ENCODE data around the gene PYGM.
"Not testable (repeated sequence)": the region's sequence is repeated elsewhere in the genome, so short reads cannot be mapped to it uniquely, and the experiment has no call there.

The PYGM gene

GRCh38 chr11:64716473-64717267 lies 43.1 kb downstream of the PYGM start:
- no peak overlapping the region for H3K27ac Mint-ChIP-seq
- H3K27me3 Mint-ChIP-seq: peaks cover 19% of the 10 kb centered on the region
- no peaks in the 10 kb centered on the region for H3K36me3 Mint-ChIP-seq
- peaks cover 12% of the 10 kb centered on the region for H3K4me1 Mint-ChIP-seq (ENCODE audit: low read depth)
- no peaks in the 10 kb centered on the region for H3K9me3 Mint-ChIP-seq (ENCODE audit: low read depth)
- no peak overlapping the region for H3K4me3 Mint-ChIP-seq

DNA sequence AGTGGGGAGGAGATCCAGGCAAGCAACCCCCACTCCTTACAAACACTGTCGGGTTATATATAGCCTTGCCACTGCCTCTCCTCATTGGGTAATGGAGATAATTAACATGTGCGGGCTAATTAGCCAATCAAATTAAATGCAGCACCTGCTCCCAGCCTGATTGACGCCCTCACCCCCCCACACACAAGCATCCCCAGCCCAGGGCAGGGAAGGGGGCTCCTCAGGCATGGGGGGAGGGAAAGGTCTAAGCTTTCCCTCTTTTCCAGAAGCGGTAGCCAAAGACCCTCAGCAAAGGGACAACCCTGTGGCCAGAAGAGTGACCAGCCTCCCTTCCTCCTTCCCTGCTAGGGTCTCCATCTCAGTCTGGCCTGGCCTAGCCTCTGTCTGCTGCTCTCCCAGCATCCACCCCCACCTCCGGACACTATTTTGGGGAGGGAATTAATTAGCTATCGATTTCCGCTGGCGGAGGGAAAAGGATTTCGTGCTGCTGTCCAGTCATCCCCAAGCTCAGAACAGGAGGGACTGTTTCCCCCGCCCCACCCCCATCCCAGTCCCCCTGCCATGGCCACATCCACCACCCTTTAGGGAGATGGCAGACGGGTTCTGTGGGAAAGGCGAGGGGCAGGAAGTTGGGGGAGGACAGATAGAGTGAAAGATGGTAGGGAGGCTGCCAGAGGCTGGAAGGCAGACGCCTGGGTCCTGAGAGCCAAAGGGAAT lies 43.9 kb downstream of the PYGM start:
- no peaks in the 10 kb centered on the region for H3K36me3 Mint-ChIP-seq
- no peak overlapping the region for H3K27ac Mint-ChIP-seq
- H3K4me3 Mint-ChIP-seq: no peak overlapping the region
- H3K27me3 Mint-ChIP-seq: peaks cover 24% of the 10 kb centered on the region
- peaks cover 15% of the 10 kb centered on the region for H3K4me1 Mint-ChIP-seq (ENCODE audit: low read depth)
- H3K9me3 Mint-ChIP-seq (ENCODE audit: low read depth): no peaks in the 10 kb centered on the region

- no peak overlapping the region for H3K27ac Mint-ChIP-seq
- peak overlapping the region; percentile 4 for H3K4me3 Mint-ChIP-seq
- H3K27me3 Mint-ChIP-seq: peaks cover 30% of the 10 kb centered on the region
- H3K4me1 Mint-ChIP-seq (ENCODE audit: low read depth): peaks cover 17% of the 10 kb centered on the region
- H3K9me3 Mint-ChIP-seq (ENCODE audit: low read depth): no peaks in the 10 kb centered on the region
- H3K36me3 Mint-ChIP-seq: no peaks in the 10 kb centered on the region
These were observed 44.7 kb downstream of the PYGM start for GRCh38 chr11:64715110-64715509.

GRCh38 chr11:64714666-64715065 lies 45.1 kb downstream of the PYGM start:
- peaks cover 17% of the 10 kb centered on the region for H3K4me1 Mint-ChIP-seq (ENCODE audit: low read depth)
- no peaks in the 10 kb centered on the region for H3K9me3 Mint-ChIP-seq (ENCODE audit: low read depth)
- H3K27ac Mint-ChIP-seq: no peak overlapping the region
- peaks cover 32% of the 10 kb centered on the region for H3K27me3 Mint-ChIP-seq
- H3K36me3 Mint-ChIP-seq: no peaks in the 10 kb centered on the region
- peak overlapping the region; percentile 76 for H3K4me3 Mint-ChIP-seq

- Mint-ChIP-seq H3K27me3 (peaks cover 37% of the 10 kb centered on the region), H3K4me1 (ENCODE audit: low read depth) (peaks cover 17% of the 10 kb centered on the region), H3K36me3 (no peaks in the 10 kb centered on the region), H3K27ac (no peak overlapping the region), H3K4me3 (peak overlapping the region; percentile 76), H3K9me3 (ENCODE audit: low read depth) (no peaks in the 10 kb centered on the region)
These were observed 45.9 kb downstream of the PYGM start for GRCh38 chr11:64713781-64714363.

- no peaks in the 10 kb centered on the region for H3K36me3 Mint-ChIP-seq
- H3K27ac Mint-ChIP-seq: no peak overlapping the region
- H3K9me3 Mint-ChIP-seq (ENCODE audit: low read depth): no peaks in the 10 kb centered on the region
- peaks cover 40% of the 10 kb centered on the region for H3K27me3 Mint-ChIP-seq
- H3K4me1 Mint-ChIP-seq (ENCODE audit: low read depth): peaks cover 17% of the 10 kb centered on the region
- no peak overlapping the region for H3K4me3 Mint-ChIP-seq
These were observed 46.6 kb downstream of the PYGM start for GRCh38 chr11:64713016-64713707.

GRCh38 chr11:64712430-64713015 lies 47.3 kb downstream of the PYGM start:
- peaks cover 17% of the 10 kb centered on the region for H3K4me1 Mint-ChIP-seq (ENCODE audit: low read depth)
- H3K27me3 Mint-ChIP-seq: peaks cover 41% of the 10 kb centered on the region
- H3K9me3 Mint-ChIP-seq (ENCODE audit: low read depth): no peaks in the 10 kb centered on the region
- no peak overlapping the region for H3K27ac Mint-ChIP-seq
- H3K4me3 Mint-ChIP-seq: peak overlapping the region; percentile 52
- no peaks in the 10 kb centered on the region for H3K36me3 Mint-ChIP-seq

DNA sequence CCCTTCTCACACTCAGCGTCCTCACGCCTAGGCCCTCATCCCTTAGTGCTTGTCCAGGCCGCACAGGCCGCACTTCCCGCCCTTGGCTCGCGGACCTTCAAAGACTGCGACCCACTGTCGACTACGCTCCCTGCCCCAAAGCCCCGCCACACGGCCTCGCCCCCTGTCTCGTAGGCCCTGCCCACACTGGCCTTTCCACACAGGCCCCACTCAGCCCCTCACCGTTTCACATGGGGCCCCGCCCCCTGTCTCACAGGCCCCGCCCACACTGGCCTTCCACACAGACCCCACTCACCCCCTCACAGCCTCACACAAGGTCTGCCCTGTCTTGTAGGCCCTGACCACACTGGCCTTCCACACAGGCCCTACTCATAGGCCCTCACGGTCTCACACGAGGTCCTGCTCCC lies 47.8 kb downstream of the PYGM start:
- Mint-ChIP-seq H3K27me3 (peaks cover 39% of the 10 kb centered on the region), H3K36me3 (no peaks in the 10 kb centered on the region), H3K4me1 (ENCODE audit: low read depth) (peaks cover 17% of the 10 kb centered on the region), H3K4me3 (peak overlapping the region; percentile 52), H3K9me3 (ENCODE audit: low read depth) (no peaks in the 10 kb centered on the region), H3K27ac (no peak overlapping the region)

DNA sequence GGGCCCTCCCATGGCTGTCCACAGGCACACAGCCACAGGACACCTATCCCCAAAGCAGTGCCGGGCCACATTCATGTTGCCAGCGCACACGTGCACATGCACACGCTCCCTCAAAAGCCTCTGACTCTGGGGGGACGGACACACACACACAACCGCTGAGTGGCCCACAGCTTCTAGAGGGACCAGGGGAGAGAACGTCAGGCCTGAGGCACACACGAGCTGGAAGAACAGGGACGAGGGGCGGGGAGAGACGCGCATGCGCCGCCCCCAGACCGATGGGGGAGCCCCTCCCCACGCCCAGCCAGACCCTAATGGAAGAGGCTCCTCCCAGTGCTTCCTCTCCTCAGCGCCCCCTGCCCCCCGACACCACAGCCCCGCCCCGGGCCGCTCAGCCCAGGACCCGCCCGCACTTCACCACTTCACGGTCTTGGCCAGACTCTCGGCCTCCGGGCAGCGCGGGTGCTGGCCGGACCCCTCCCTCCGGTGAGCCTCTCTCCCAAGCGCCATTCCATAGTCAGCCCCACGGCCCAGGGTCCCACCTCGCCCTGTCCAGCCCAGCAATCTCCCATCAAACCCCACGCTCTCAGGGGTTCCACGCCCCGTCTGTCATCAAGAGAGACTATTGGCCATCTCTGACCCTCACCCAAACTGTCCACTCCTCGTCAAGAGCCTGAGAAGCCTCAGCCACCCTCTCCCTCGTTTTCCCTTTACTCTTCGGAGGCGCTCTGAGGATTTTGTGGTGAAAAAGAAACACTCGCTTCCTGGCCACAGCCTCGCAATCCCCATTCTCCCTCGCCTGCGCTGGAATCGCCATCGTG lies 48.4 kb downstream of the PYGM start:
- Mint-ChIP-seq H3K4me3 (peak overlapping the region; percentile 32), H3K27ac (no peak overlapping the region), H3K27me3 (peaks cover 39% of the 10 kb centered on the region), H3K9me3 (ENCODE audit: low read depth) (no peaks in the 10 kb centered on the region), H3K36me3 (no peaks in the 10 kb centered on the region), H3K4me1 (ENCODE audit: low read depth) (peaks cover 17% of the 10 kb centered on the region)

GRCh38 chr11:64710418-64711137 lies 49.2 kb downstream of the PYGM start:
- Mint-ChIP-seq H3K27me3 (peaks cover 39% of the 10 kb centered on the region), H3K36me3 (no peaks in the 10 kb centered on the region), H3K4me1 (ENCODE audit: low read depth) (peaks cover 17% of the 10 kb centered on the region), H3K27ac (no peak overlapping the region), H3K9me3 (ENCODE audit: low read depth) (no peaks in the 10 kb centered on the region), H3K4me3 (no peak overlapping the region)

DNA sequence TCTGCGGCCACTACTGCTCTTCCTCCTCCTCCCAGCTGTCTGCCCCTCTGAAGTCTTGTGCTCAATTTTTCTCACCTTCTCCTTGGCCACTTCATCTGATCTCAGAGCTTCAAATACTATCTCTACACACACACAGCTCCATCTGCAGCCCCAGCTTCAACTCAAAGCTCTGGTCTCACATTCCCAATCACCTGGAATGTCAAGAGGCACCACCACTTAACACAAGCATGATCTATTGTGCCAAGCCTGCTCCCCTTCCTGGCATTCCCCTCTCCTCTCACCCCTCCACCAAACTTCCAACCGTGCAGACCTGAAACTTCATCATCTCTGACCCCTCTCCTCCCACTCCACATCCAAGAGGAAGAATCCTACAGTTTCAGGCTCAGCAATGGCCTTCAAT lies 54.3 kb downstream of the PYGM start:
- Mint-ChIP-seq H3K27ac (no peak overlapping the region), H3K9me3 (ENCODE audit: low read depth) (no peaks in the 10 kb centered on the region), H3K27me3 (peaks cover 23% of the 10 kb centered on the region), H3K36me3 (no peaks in the 10 kb centered on the region), H3K4me3 (no peak overlapping the region), H3K4me1 (ENCODE audit: low read depth) (no peaks in the 10 kb centered on the region)

DNA sequence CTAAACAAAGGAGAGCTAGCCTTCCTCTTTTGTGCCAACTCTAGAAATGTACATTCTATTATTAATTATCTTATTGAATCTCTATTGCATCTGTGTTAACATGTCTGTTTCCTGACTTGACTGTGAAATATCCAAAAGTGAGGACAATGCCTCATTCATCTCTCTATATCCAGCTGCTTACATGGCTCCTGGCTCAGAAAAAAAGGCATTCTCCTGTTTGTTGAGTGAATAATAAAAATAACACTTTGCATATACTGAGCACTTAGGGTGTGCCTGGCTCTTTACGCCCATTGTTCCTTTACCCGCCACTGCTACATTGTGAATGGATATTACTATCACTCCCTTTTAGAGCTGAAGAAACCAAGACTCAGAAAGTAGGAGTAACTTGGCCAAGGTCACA lies 56.7 kb downstream of the PYGM start:
- no peaks in the 10 kb centered on the region for H3K36me3 Mint-ChIP-seq
- peaks cover 9% of the 10 kb centered on the region for H3K27me3 Mint-ChIP-seq
- no peak overlapping the region for H3K27ac Mint-ChIP-seq
- H3K4me3 Mint-ChIP-seq: no peak overlapping the region
- no peaks in the 10 kb centered on the region for H3K4me1 Mint-ChIP-seq (ENCODE audit: low read depth)
- no peaks in the 10 kb centered on the region for H3K9me3 Mint-ChIP-seq (ENCODE audit: low read depth)

DNA sequence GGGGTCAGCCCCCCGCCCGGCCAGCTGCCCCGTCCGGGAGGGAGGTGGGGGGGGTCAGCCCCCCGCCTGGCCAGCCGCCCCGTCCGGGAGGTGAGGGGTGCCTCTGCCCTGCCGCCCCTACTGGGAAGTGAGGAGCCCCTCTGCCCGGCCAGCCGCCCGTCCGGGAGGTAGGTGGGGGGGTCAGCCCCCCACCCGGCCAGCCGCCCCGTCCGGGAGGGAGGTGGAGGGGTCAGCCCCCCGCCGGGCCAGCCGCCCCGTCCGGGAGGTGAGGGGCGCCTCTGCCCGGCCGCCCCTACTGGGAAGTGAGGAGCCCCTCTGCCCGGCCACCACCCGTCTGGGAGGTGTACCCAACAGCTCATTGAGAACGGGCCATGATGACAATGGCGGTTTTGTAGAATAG lies 57.8 kb downstream of the PYGM start:
- not testable (repeated sequence) for H3K27ac Mint-ChIP-seq; H3K4me3 Mint-ChIP-seq; H3K9me3 Mint-ChIP-seq (ENCODE audit: low read depth); H3K4me1 Mint-ChIP-seq (ENCODE audit: low read depth); H3K27me3 Mint-ChIP-seq; H3K36me3 Mint-ChIP-seq

Data from activated naive CD8-positive, alpha-beta T cell (primary cell).